HG03521 (cell line): ENCODE data around the gene MKI67.

Experiments used
- ATAC-seq: cut with Tn5 transposase; IDR thresholded peaks from one replicate; pipeline ENCODE4 v1.9.1; 2021; ENCODE audit warnings: mild to moderate bottlenecking, moderate library complexity; ENCODE audit not compliant: unreplicated experiment

The MKI67 gene

GRCh38 chr10:128084364-128084763, 41.9 kb downstream of the MKI67 start:
- ATAC-seq = no peak

GRCh38 chr10:128083191-128083895, 42.9 kb downstream of the MKI67 start:
- no peak for ATAC-seq

GRCh38 chr10:128081720-128082119, 44.5 kb downstream of the MKI67 start:
- no peak for ATAC-seq

- no peak for ATAC-seq
Observed at GRCh38 chr10:128081222-128081621, 45.0 kb downstream of the MKI67 start.

- ATAC-seq = no peak
Observed at GRCh38 chr10:128080641-128081040, 45.6 kb downstream of the MKI67 start.

- ATAC-seq = no peak
Observed at GRCh38 chr10:128080231-128080630, 46.0 kb downstream of the MKI67 start.

GRCh38 chr10:128078136-128078969, 47.9 kb downstream of the MKI67 start:
- no peak for ATAC-seq

GRCh38 chr10:128077155-128077875, 48.9 kb downstream of the MKI67 start:
- no peak for ATAC-seq

- ATAC-seq = no peak
Observed at GRCh38 chr10:128074589-128074988, 51.6 kb downstream of the MKI67 start.

- ATAC-seq = no peak
Observed at GRCh38 chr10:128073890-128074289, 52.3 kb downstream of the MKI67 start.

- no peak for ATAC-seq
Observed at GRCh38 chr10:128072941-128073645, 53.1 kb downstream of the MKI67 start.

GRCh38 chr10:128072046-128072445, 54.2 kb downstream of the MKI67 start:
- ATAC-seq = no peak

- no peak for ATAC-seq
Observed at GRCh38 chr10:128071417-128071782, 54.8 kb downstream of the MKI67 start.

- ATAC-seq = no peak
Observed at GRCh38 chr10:128070721-128071416, 55.4 kb downstream of the MKI67 start.

- no peak for ATAC-seq
Observed at GRCh38 chr10:128070161-128070560, 56.1 kb downstream of the MKI67 start.

GRCh38 chr10:128069351-128070051, 56.7 kb downstream of the MKI67 start:
- peak; percentile 44 for ATAC-seq

GRCh38 chr10:128068398-128069285, 57.6 kb downstream of the MKI67 start:
- ATAC-seq = no peak

GRCh38 chr10:128067691-128068397, 58.4 kb downstream of the MKI67 start:
- no peak for ATAC-seq
